ENCODE measurements around the gene CMYA5.

CMYA5 gene

GRCh38 chr5:79689541-79690466 lies at the start of gene CMYA5:
Gene CMYA5, plus strand, starts transcription at chr5:79689836. Its CDS starts 72 bp downstream, at chr5:79689908.
- no peak for TF ChIP-seq CTCF (IDR thresholded peaks at IDR 0.05; ENCODE audit: low read depth, low read length)
- no peaks in the 10 kb centered on the region for H3K9me3 ChIP-seq (ENCODE audit: severe bottlenecking)
- no peak for DNase-seq
- no peaks in the 10 kb centered on the region for H3K27me3 ChIP-seq (ENCODE audit: insufficient read depth, low read depth, severe bottlenecking)
- H3K4me3 ChIP-seq (ENCODE audit: low read depth, low read length): no peak within 1 kb of the TSS
- peaks cover 10% of the 10 kb centered on the region for H3K36me3 ChIP-seq
- no peak within 1 kb of the TSS for H3K27ac ChIP-seq

- Histone ChIP-seq H3K27ac (no peak overlapping the region), H3K9me3 (ENCODE audit: severe bottlenecking) (no peaks in the 10 kb centered on the region), H3K36me3 (peaks cover 26% of the 10 kb centered on the region), H3K27me3 (ENCODE audit: insufficient read depth, low read depth, severe bottlenecking) (no peaks in the 10 kb centered on the region), H3K4me3 (ENCODE audit: low read depth, low read length) (no peak overlapping the region)
- no peak for TF ChIP-seq CTCF (IDR thresholded peaks at IDR 0.05; ENCODE audit: low read depth, low read length)
- DNase-seq: no peak
Observed at GRCh38 chr5:79640571-79641055, 49.0 kb upstream of the CMYA5 start.

- Histone ChIP-seq H3K36me3 (peaks cover 33% of the 10 kb centered on the region), H3K27me3 (ENCODE audit: insufficient read depth, low read depth, severe bottlenecking) (no peaks in the 10 kb centered on the region), H3K27ac (no peak overlapping the region), H3K9me3 (ENCODE audit: severe bottlenecking) (no peaks in the 10 kb centered on the region), H3K4me3 (ENCODE audit: low read depth, low read length) (no peak overlapping the region)
- DNase-seq: no peak
- no peak for TF ChIP-seq CTCF (IDR thresholded peaks at IDR 0.05; ENCODE audit: low read depth, low read length)
Observed at GRCh38 chr5:79641414-79641813, 48.2 kb upstream of the CMYA5 start.

- Histone ChIP-seq H3K36me3 (peaks cover 38% of the 10 kb centered on the region), H3K27me3 (ENCODE audit: insufficient read depth, low read depth, severe bottlenecking) (no peaks in the 10 kb centered on the region), H3K4me3 (ENCODE audit: low read depth, low read length) (no peak overlapping the region), H3K9me3 (ENCODE audit: severe bottlenecking) (no peaks in the 10 kb centered on the region), H3K27ac (no peak overlapping the region)
- no peak for DNase-seq
- TF ChIP-seq CTCF (IDR thresholded peaks at IDR 0.05; ENCODE audit: low read depth, low read length): no peak
Observed at GRCh38 chr5:79642210-79642609, 47.4 kb upstream of the CMYA5 start.

- no peak for DNase-seq
- Histone ChIP-seq H3K4me3 (ENCODE audit: low read depth, low read length) (no peak overlapping the region), H3K27me3 (ENCODE audit: insufficient read depth, low read depth, severe bottlenecking) (no peaks in the 10 kb centered on the region), H3K36me3 (peaks cover 9% of the 10 kb centered on the region), H3K9me3 (ENCODE audit: severe bottlenecking) (no peaks in the 10 kb centered on the region), H3K27ac (no peak overlapping the region)
- TF ChIP-seq CTCF (IDR thresholded peaks at IDR 0.05; ENCODE audit: low read depth, low read length): no peak
Observed at GRCh38 chr5:79653843-79654242, 35.8 kb upstream of the CMYA5 start.
